Pericardium fibroblast (primary cell): ENCODE measurements around the gene FBXO41. TPM values are rescaled to one million over a fixed set of nuclear protein-coding genes. Genes with fewer than 3 reads are reported as not detected.

Experiments
- total RNA-seq: library from RNA; depleted of rRNA; stranded (reverse); fragments of >200 nt; gene quantifications from 2 replicates; pipeline ENCODE4 v1.2.3, GENCODE V29; 2015

FBXO41 gene
- total RNA-seq = 2.5 and 3.6 TPM in 2 replicates

GRCh38 chr2:73284296-73285158 lies at the start of gene FBXO41:
FBXO41 (minus strand) TSS chr2:73284478; CDS start chr2:73269630, 14,848 bp downstream.

GRCh38 chr2:73293534-73294171 lies 9.4 kb upstream of the FBXO41 start, which contains the start of gene EGR4:
EGR4 (minus strand) TSS chr2:73293548; CDS start chr2:73293317, 231 bp downstream.

GRCh38 chr2:73233932-73234832 lies 50.1 kb downstream of the FBXO41 start, which contains the start of gene CCT7:
CCT7 (plus strand) TSS chr2:73234308; CDS start chr2:73234379, 71 bp downstream.

GRCh38 chr2:73233154-73233931 lies 50.9 kb downstream of the FBXO41 start, which contains the start of gene PRADC1:
PRADC1 (minus strand) TSS chr2:73233239; CDS start chr2:73233160, 79 bp downstream.

GRCh38 chr2:73214120-73215035 lies 69.9 kb downstream of the FBXO41 start, which contains the start of gene SMYD5:
SMYD5 (plus strand) TSS chr2:73214245; CDS start chr2:73214267, 22 bp downstream.

Other genes with a start within 250 kb of the FBXO41 start
- 2.8 and 5.3 TPM in 2 replicates for gene SFXN5, start 212.8 kb downstream of the FBXO41 start, total RNA-seq
- gene RAB11FIP5, start 171.5 kb downstream of the FBXO41 start, total RNA-seq = 32.2 and 33.0 TPM in 2 replicates
- gene NOTO, start 81.9 kb downstream of the FBXO41 start, total RNA-seq = not detected in 2 replicates
- 10.0 and 17.4 TPM in 2 replicates for gene SMYD5, start 70.2 kb downstream of the FBXO41 start, total RNA-seq
- 11.2 and 68.3 TPM in 2 replicates for gene PRADC1, start 51.2 kb downstream of the FBXO41 start, total RNA-seq
- gene CCT7, start 50.2 kb downstream of the FBXO41 start, total RNA-seq = 192 and 241 TPM in 2 replicates
- gene EGR4, start 9.1 kb upstream of the FBXO41 start, total RNA-seq = not detected in 2 replicates
- gene ALMS1, start 101.4 kb upstream of the FBXO41 start, total RNA-seq = 5.5 and 8.6 TPM in 2 replicates